ENCODE data around the gene KSR1.

KSR1 gene

GRCh38 chr17:27450416-27450815 is 5.8 kb upstream of the KSR1 start:
- TF ChIP-seq JUND (IDR thresholded peaks at IDR 0.05; ENCODE audit: low read depth): no peak
- no peak for DNase-seq (ENCODE audit: low read depth in 1 of 2, low spot score in 1 of 2)
- in situ Hi-C loops (cut with HindIII; ENCODE audit: low pct_unique_long_range_greater_than_20kb, low sequenced_read_pairs): no loop called here

- no peak for TF ChIP-seq JUND (IDR thresholded peaks at IDR 0.05; ENCODE audit: low read depth)
- in situ Hi-C loops (cut with HindIII; ENCODE audit: low pct_unique_long_range_greater_than_20kb, low sequenced_read_pairs): no loop called here
- DNase-seq (ENCODE audit: low read depth in 1 of 2, low spot score in 1 of 2): no peak
Measured at GRCh38 chr17:27451906-27452305, 4.3 kb upstream of the KSR1 start.

DNA sequence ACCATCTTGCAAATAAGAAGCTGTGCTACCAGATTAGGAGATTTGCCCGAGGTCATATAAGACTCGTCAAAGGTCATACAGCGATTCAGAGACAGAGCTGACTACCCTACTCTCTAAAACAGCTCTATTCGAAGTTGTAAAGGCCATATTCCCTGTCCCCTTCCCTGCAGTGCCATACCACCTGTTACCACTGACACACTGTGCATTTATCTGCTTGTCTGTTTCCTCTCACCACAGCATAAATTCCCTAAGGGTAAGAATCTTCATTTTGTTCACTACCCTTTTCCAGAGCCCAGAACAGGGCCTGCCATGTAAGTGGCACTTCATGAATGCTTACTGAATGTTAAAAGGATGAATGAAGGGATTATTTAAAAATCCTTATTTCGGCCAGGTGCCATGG is 3.4 kb upstream of the KSR1 start:
- TF ChIP-seq JUND (IDR thresholded peaks at IDR 0.05; ENCODE audit: low read depth): no peak
- DNase-seq (ENCODE audit: low read depth in 1 of 2, low spot score in 1 of 2): no peak
- in situ Hi-C loops (cut with HindIII; ENCODE audit: low pct_unique_long_range_greater_than_20kb, low sequenced_read_pairs): no loop called here

DNA sequence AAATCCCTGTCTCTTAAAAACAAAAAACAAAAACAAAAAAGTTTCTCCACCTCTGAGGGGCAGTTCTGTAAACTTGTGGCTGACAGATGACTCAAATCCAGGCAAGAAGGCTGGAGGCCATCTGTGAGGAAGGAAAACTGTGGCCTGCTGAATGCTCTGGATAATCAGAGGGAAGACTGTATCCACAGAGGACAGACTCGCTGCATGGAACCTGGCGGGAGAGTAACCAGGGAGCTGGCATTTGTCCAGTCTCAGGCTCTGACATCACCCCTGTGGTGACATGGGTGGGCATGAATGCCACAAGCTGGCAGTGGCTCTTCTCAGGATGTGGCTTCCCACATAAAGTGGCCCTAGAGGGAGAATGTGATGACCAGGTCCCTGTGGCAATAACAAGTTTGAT is 2.8 kb upstream of the KSR1 start:
- in situ Hi-C loops (cut with HindIII; ENCODE audit: low pct_unique_long_range_greater_than_20kb, low sequenced_read_pairs): no loop called here
- TF ChIP-seq JUND (IDR thresholded peaks at IDR 0.05; ENCODE audit: low read depth): no peak
- DNase-seq (ENCODE audit: low read depth in 1 of 2, low spot score in 1 of 2): no peak

DNA sequence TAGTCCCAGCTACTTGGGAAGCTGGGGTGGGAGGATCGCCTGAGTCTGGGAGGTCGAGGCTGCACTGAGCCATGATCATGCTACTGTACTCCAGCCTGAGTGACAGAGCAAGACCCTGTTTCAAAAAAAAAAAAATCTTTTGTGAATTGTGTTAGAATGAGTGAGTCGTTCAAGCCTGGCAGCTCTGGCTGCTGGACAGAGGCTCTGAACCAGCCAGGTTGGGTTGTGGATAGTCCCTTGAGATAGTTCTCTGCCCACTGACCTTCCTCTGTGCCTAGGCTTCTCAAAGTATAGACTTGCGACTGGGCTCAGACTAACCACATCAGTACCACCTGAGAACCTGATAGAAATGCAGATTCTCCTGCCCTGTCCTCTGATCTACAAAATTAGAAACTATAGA is 2.2 kb upstream of the KSR1 start:
- no peak for DNase-seq (ENCODE audit: low read depth in 1 of 2, low spot score in 1 of 2)
- no peak for TF ChIP-seq JUND (IDR thresholded peaks at IDR 0.05; ENCODE audit: low read depth)
- in situ Hi-C loops (cut with HindIII; ENCODE audit: low pct_unique_long_range_greater_than_20kb, low sequenced_read_pairs): no loop called here

DNA sequence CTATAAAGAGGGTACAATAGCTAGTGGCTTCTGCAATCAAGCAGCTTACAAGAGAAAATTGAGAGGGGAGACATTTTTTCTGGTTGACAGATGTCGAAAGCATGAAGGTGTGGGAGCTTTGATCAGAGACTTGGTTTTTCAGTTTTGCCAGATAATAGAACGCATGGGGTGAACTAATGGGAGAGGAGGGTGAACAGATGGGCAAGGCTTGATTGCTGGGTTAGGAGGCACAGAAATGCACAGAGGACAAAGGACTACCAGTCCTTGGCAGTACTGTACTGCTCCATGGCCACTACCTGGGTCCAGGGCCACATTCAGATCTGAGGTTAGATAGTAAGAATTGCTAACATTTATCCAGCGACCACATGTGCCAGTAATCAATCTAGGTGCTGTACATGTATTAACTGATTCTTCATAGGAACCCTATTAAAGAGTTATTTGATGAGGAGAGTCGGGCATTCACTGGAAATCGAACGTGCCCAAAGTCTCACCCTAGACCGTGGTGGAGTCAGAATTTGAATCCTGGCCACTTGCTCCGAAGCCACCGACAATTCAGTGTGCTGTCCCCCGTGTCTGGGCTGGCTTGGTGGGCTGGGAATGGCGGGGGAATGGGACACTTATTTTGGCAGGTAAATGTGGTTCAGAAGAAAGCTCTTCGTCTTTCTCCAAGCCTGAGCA is 873 bp upstream of the KSR1 start:
- DNase-seq (ENCODE audit: low read depth in 1 of 2, low spot score in 1 of 2): no peak
- no peak for TF ChIP-seq JUND (IDR thresholded peaks at IDR 0.05; ENCODE audit: low read depth)
- in situ Hi-C loops (cut with HindIII; ENCODE audit: low pct_unique_long_range_greater_than_20kb, low sequenced_read_pairs): no loop called here

GRCh38 chr17:27456681-27457359 is 572 bp downstream of the KSR1 start:
- no peak for TF ChIP-seq JUND (IDR thresholded peaks at IDR 0.05; ENCODE audit: low read depth)
- in situ Hi-C loops (cut with HindIII; ENCODE audit: low pct_unique_long_range_greater_than_20kb, low sequenced_read_pairs): no loop called here
- DNase-seq (ENCODE audit: low read depth in 1 of 2, low spot score in 1 of 2): no peak

GRCh38 chr17:27457360-27457715 is 1.1 kb downstream of the KSR1 start:
- DNase-seq (ENCODE audit: low read depth in 1 of 2, low spot score in 1 of 2): no peak
- no peak for TF ChIP-seq JUND (IDR thresholded peaks at IDR 0.05; ENCODE audit: low read depth)
- in situ Hi-C loops (cut with HindIII; ENCODE audit: low pct_unique_long_range_greater_than_20kb, low sequenced_read_pairs): no loop called here

DNA sequence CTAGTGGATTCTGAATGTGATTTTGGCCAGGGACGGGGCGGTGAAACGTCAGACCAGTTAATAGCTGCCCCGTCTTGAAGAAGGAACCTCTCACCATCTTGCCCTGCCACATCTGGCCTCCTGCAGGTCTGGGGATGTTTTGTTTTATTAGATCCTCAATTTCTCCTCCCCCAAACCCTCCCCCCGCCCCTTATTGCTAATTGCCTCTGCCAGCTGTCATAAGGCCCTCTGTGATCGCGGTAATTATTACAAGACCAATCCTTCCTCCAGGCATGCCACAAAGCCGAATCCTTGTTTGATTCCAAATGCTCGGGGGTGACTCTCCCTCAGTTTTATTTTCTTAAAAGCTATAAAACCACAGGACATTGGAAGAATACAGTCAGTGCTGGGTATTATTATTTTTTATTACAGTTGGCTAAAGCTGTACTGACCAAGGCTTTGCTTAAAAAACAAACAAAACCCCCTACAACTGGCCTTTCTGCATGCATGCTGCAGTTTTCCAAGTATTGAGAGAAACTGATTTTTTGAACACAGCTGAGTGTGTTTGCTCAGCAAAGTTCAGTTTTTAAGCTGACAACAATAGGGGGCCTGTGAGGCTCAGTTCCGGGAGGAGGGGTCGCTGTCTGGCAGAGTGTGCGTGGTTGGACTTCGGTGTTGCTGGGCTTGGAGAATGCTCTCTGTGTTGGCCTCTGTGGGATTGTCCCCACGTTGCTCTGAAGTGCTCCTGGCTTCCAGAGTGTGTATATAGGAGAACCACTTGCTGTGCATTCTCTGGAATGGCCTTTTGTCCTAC is 1.7 kb downstream of the KSR1 start:
- no peak for DNase-seq (ENCODE audit: low read depth in 1 of 2, low spot score in 1 of 2)
- no peak for TF ChIP-seq JUND (IDR thresholded peaks at IDR 0.05; ENCODE audit: low read depth)
- in situ Hi-C loops (cut with HindIII; ENCODE audit: low pct_unique_long_range_greater_than_20kb, low sequenced_read_pairs): no loop called here

GRCh38 chr17:27458524-27458908 is 2.3 kb downstream of the KSR1 start:
- in situ Hi-C loops (cut with HindIII; ENCODE audit: low pct_unique_long_range_greater_than_20kb, low sequenced_read_pairs): no loop called here
- DNase-seq (ENCODE audit: low read depth in 1 of 2, low spot score in 1 of 2): no peak
- no peak for TF ChIP-seq JUND (IDR thresholded peaks at IDR 0.05; ENCODE audit: low read depth)

DNA sequence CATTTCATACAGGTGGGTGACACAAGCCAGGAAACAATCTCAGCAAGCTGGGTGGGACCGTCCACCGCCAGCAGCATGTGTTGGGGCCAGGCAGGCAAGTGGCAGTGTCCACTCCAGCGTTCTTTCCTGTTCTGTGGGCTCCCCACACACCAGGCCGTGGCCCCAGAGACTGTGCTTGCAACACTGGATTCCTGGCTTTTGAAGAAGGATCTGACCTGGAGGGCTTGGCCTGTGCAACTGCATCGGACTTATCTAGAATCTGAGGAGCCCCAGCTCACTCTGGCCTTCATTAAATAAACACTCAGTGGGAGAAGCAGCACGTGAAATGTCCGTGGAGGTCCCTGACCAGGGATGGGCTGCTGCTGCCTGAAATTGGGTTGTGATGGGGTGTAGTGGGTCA is 3.2 kb downstream of the KSR1 start:
- DNase-seq (ENCODE audit: low read depth in 1 of 2, low spot score in 1 of 2): no peak
- in situ Hi-C loops (cut with HindIII; ENCODE audit: low pct_unique_long_range_greater_than_20kb, low sequenced_read_pairs): no loop called here
- no peak for TF ChIP-seq JUND (IDR thresholded peaks at IDR 0.05; ENCODE audit: low read depth)

DNA sequence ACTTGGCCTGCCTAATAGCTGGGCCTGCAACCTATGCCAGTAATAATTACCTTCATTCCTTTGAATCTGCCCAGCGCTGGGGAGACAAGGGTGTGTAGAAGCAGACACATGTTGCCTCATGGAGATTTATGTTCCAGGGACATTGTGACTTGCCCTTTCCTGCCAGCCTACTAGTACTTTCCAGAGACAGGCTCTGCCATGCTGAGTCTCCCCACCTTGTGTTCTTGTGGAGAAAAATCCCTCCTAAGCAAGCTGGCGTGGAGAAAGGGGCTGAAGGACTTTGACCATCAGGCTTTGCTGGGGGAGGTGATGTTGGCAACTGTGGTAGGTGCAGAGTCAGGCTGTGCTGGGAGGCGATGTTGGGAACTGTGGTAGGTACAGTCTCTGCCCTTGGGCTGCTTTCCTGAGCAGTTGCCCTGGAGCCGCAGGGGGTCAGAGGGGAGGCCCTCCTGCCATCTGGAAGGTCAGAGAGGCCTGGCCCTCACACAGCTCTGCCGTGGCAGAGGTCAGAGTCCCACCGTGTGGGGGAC is 4.0 kb downstream of the KSR1 start:
- in situ Hi-C loops (cut with HindIII; ENCODE audit: low pct_unique_long_range_greater_than_20kb, low sequenced_read_pairs): no loop called here
- TF ChIP-seq JUND (IDR thresholded peaks at IDR 0.05; ENCODE audit: low read depth): no peak
- DNase-seq (ENCODE audit: low read depth in 1 of 2, low spot score in 1 of 2): no peak

Measured in T47D (cell line).